Mesenchymal stem cell (in vitro differentiated cells and primary cell): ENCODE measurements around the gene ZBTB3.
A peak's percentile ranks its signal among the peaks of the same experiment; 100 is the strongest.

ENCODE experiments used
- DNase-seq: peaks from one replicate; pipeline ENCODE4 v3.0.0-alpha.2; 2013
- H2AFZ ChIP-seq: one replicate; pipeline ENCODE4 v1.6.1; 2013; ENCODE audit warnings: low read depth, mild to moderate bottlenecking, control low read depth, inconsistent platforms, low read length, moderate library complexity
- H2AK5ac ChIP-seq: 2 replicates; pipeline ENCODE4 v1.6.1; 2013; ENCODE audit warnings: low read length, moderate library complexity, mild to moderate bottlenecking, inconsistent platforms; ENCODE audit not compliant: severe bottlenecking
- H2BK120ac ChIP-seq: one replicate; pipeline ENCODE4 v1.6.1; 2013; ENCODE audit warnings: low read depth, mild to moderate bottlenecking, inconsistent platforms, low read length, moderate library complexity
- H2BK12ac ChIP-seq, 2 experiments: one replicate each; pipeline ENCODE4 v1.6.1; 2013; ENCODE audit warnings: inconsistent platforms in 2 of 2, low read length in 2 of 2, mild to moderate bottlenecking in 2 of 2, moderate library complexity in 2 of 2, control low read depth in 1 of 2
- H2BK15ac ChIP-seq: one replicate; pipeline ENCODE4 v1.6.1; 2013; ENCODE audit warnings: mild to moderate bottlenecking, low read depth, inconsistent platforms; ENCODE audit not compliant: poor library complexity, severe bottlenecking
- H2BK5ac ChIP-seq: 2 replicates; pipeline ENCODE4 v1.6.1; 2013; ENCODE audit warnings: low read depth, mild to moderate bottlenecking, low read length, control low read depth, inconsistent platforms; ENCODE audit not compliant: poor library complexity, severe bottlenecking
- H3K14ac ChIP-seq, 2 experiments: one replicate each; pipeline ENCODE4 v1.6.1; 2013; ENCODE audit warnings: inconsistent platforms in 2 of 2, low read length in 2 of 2, control low read depth in 1 of 2, mild to moderate bottlenecking in 1 of 2, moderate library complexity in 1 of 2
- H3K18ac ChIP-seq, 2 experiments: one replicate each; pipeline ENCODE4 v1.6.1; 2013; ENCODE audit warnings: inconsistent platforms in 2 of 2, low read length in 2 of 2, control low read depth in 1 of 2, low read depth in 1 of 2, mild to moderate bottlenecking in 1 of 2
- H3K23ac ChIP-seq, 2 experiments: one replicate each; pipeline ENCODE4 v1.6.1; 2013; ENCODE audit warnings: inconsistent platforms in 2 of 2, low read length in 2 of 2, mild to moderate bottlenecking in 2 of 2, moderate library complexity in 2 of 2, control low read depth in 1 of 2
- H3K27ac ChIP-seq: 2 replicates; pipeline ENCODE4 v1.5.1; 2013; ENCODE audit warnings: mild to moderate bottlenecking, moderate library complexity, low read length, control low read depth, inconsistent platforms; ENCODE audit not compliant: poor library complexity, severe bottlenecking
- H3K27me3 ChIP-seq, 2 experiments: 2 replicates each; pipeline versions ENCODE4 v1.6.1 to v1.7.0; 2013; ENCODE audit warnings: low read length in 2 of 2, mild to moderate bottlenecking in 2 of 2, moderate library complexity in 2 of 2, control low read depth in 1 of 2, inconsistent platforms in 1 of 2; ENCODE audit not compliant: control insufficient read depth in 1 of 2, insufficient read depth in 1 of 2
- H3K36me3 ChIP-seq, 2 experiments: 2 replicates each; pipeline versions ENCODE4 v1.6.1 to v1.7.0; 2013; ENCODE audit warnings: low read length in 2 of 2, control low read depth in 1 of 2, inconsistent platforms in 1 of 2, low read depth in 1 of 2, mild to moderate bottlenecking in 1 of 2; ENCODE audit not compliant: insufficient read depth in 2 of 2, control insufficient read depth in 1 of 2
- H3K4ac ChIP-seq, 2 experiments: one replicate each; pipeline ENCODE4 v1.6.1; 2013; ENCODE audit warnings: inconsistent platforms in 2 of 2, low read length in 2 of 2, mild to moderate bottlenecking in 2 of 2, moderate library complexity in 2 of 2, control low read depth in 1 of 2, low read depth in 1 of 2
- H3K4me1 ChIP-seq: 2 replicates; pipeline ENCODE4 v1.6.1; 2013; ENCODE audit warnings: low read depth, low read length, control low read depth; ENCODE audit not compliant: control insufficient read depth, insufficient read depth
- H3K4me2 ChIP-seq: 2 replicates; pipeline ENCODE4 v1.6.1; 2013; ENCODE audit warnings: low read length, mild to moderate bottlenecking, inconsistent platforms; ENCODE audit not compliant: poor library complexity, severe bottlenecking
- H3K4me3 ChIP-seq, 2 experiments: 2 replicates each; pipeline versions ENCODE4 v1.5.1 to v1.7.0; 2013; ENCODE audit warnings: low read length in 2 of 2, mild to moderate bottlenecking in 2 of 2, control low read depth in 1 of 2, low read depth in 1 of 2; ENCODE audit not compliant: insufficient read depth in 1 of 2
- H3K79me1 ChIP-seq: replicated peaks from 2 replicates; pipeline ENCODE4 v1.6.1; 2013; ENCODE audit warnings: mild to moderate bottlenecking, control low read depth, low read length, inconsistent platforms; ENCODE audit not compliant: poor library complexity, severe bottlenecking
- H3K9ac ChIP-seq: 2 replicates; pipeline ENCODE4 v1.7.0; 2013; ENCODE audit warnings: mild to moderate bottlenecking, low read length, moderate library complexity
- H3K9me3 ChIP-seq: 2 replicates; pipeline ENCODE4 v1.7.0; 2013; ENCODE audit warnings: mild to moderate bottlenecking, low read length; ENCODE audit not compliant: control insufficient read depth
- H4K8ac ChIP-seq: one replicate; pipeline ENCODE4 v1.6.1; 2013; ENCODE audit warnings: inconsistent platforms, mild to moderate bottlenecking, low read length, moderate library complexity
- H4K91ac ChIP-seq: one replicate; pipeline ENCODE4 v1.6.1; 2013; ENCODE audit warnings: mild to moderate bottlenecking, low read length, inconsistent platforms
- WGBS: methylation state at CpG from one replicate; pipeline ENCODE4 v1.1.7; 2013; ENCODE audit warnings: mixed read lengths; 5-methylcytosine and 5-hydroxymethylcytosine counted together

Gene ZBTB3

GRCh38 chr11:62794201-62794775 lies 40.3 kb upstream of the ZBTB3 start:
- Histone ChIP-seq H4K91ac (no peak overlapping the region), H3K79me1 (peaks cover 25% of the 10 kb centered on the region), H3K4ac (no peak overlapping the region), H3K4me1 (peaks cover 14% of the 10 kb centered on the region), H2BK120ac (no peak overlapping the region), H3K18ac (no peak overlapping the region), H2AFZ (no peak overlapping the region), H2BK12ac (no peak overlapping the region), H2BK5ac (no peak overlapping the region), H2BK15ac (no peak overlapping the region), H3K4me3 (no peak overlapping the region), H3K23ac (no peak overlapping the region), H3K36me3 (peaks cover 79 to 85% of the 10 kb centered on the region in 2 experiments), H4K8ac (no peak overlapping the region), H3K4me2 (no peak overlapping the region), H3K9ac (peak overlapping the region; percentile 21), H3K27me3 (no peaks in the 10 kb centered on the region), H2AK5ac (no peak overlapping the region), H3K9me3 (no peaks in the 10 kb centered on the region), H3K27ac (no peak overlapping the region), H3K14ac (no peak overlapping the region)
- WGBS, result 97% methylated on average over 7 of the region's 8 CpGs
- no peak for DNase-seq

DNA sequence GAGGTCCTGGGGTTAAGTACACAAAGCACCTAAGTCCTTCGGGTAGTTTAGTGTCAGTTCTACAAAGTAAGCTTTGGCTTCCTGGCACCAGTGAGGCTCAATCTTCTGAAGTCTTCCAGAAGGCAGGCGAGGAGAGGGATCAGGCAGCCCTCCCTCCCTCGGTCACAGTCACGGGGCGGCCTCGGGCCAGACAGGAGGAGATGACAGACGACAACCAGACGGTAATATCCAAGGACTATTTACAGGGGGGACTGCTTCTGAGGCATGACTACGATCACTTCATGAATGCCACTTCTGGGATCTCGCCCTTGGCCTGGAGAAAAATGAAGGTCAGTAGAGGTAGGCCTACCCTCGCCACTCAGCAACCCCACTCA lies 38.2 kb upstream of the ZBTB3 start:
- Histone ChIP-seq H4K8ac (peak overlapping the region; percentile 19), H3K27ac (peak overlapping the region; percentile 71), H3K4ac (peak overlapping the region in 1 of 2 experiments; percentile 59), H2BK120ac (no peak overlapping the region), H3K18ac (peak overlapping the region; percentile 28 to 49), H3K4me3 (peak overlapping the region in 1 of 2 experiments; percentile 96), H3K9me3 (no peaks in the 10 kb centered on the region), H3K79me1 (peaks cover 15% of the 10 kb centered on the region), H3K14ac (peak overlapping the region in 1 of 2 experiments; percentile 77), H3K36me3 (peaks cover 64 to 72% of the 10 kb centered on the region in 2 experiments), H2AK5ac (peak overlapping the region; percentile 37), H2BK5ac (no peak overlapping the region), H3K27me3 (no peaks in the 10 kb centered on the region), H4K91ac (no peak overlapping the region), H3K9ac (peak overlapping the region; percentile 94), H2BK15ac (no peak overlapping the region), H3K23ac (peak overlapping the region in 1 of 2 experiments; percentile 50), H3K4me1 (peaks cover 18% of the 10 kb centered on the region), H2AFZ (no peak overlapping the region), H2BK12ac (no peak overlapping the region), H3K4me2 (no peak overlapping the region)
- DNase-seq, result peak; percentile 76
- WGBS, result 32% methylated on average over 8 of the region's 11 CpGs

GRCh38 chr11:62791501-62792201 lies 37.7 kb upstream of the ZBTB3 start, which contains the start of gene TMEM223:
Gene TMEM223, minus strand, starts transcription at chr11:62792006. Its CDS starts 12 bp downstream, at chr11:62791994.
- H2BK15ac ChIP-seq, result no peak within 1 kb of the TSS
- H3K4ac ChIP-seq, result peak within 1 kb of the TSS in 1 of 2 experiments; percentile 59
- no peak within 1 kb of the TSS for H2BK5ac ChIP-seq
- DNase-seq, result peak; percentile 87
- peak within 1 kb of the TSS; percentile 96 for H4K8ac ChIP-seq
- no peaks in the 10 kb centered on the region for H3K27me3 ChIP-seq
- peak within 1 kb of the TSS; percentile 48 for H2AFZ ChIP-seq
- H3K9me3 ChIP-seq, result no peaks in the 10 kb centered on the region
- peak within 1 kb of the TSS; percentile 78 for H3K4me2 ChIP-seq
- H4K91ac ChIP-seq, result peak within 1 kb of the TSS; percentile 44
- H2BK120ac ChIP-seq, result no peak within 1 kb of the TSS
- peak within 1 kb of the TSS; percentile 90 to 97 for H3K18ac ChIP-seq
- no peak within 1 kb of the TSS for H2BK12ac ChIP-seq
- H2AK5ac ChIP-seq, result peak within 1 kb of the TSS; percentile 37
- H3K9ac ChIP-seq, result peak within 1 kb of the TSS; percentile 94
- peak within 1 kb of the TSS; percentile 82 to 96 for H3K4me3 ChIP-seq
- H3K36me3 ChIP-seq, result peaks cover 62 to 67% of the 10 kb centered on the region in 2 experiments
- H3K27ac ChIP-seq, result peak within 1 kb of the TSS; percentile 71
- H3K14ac ChIP-seq, result peak within 1 kb of the TSS in 1 of 2 experiments; percentile 93
- WGBS, result under 1% methylated on average over 54 of the region's 58 CpGs
- peaks cover 13% of the 10 kb centered on the region for H3K79me1 ChIP-seq
- H3K23ac ChIP-seq, result peak within 1 kb of the TSS; percentile 50 to 81
- peaks cover 18% of the 10 kb centered on the region for H3K4me1 ChIP-seq

DNA sequence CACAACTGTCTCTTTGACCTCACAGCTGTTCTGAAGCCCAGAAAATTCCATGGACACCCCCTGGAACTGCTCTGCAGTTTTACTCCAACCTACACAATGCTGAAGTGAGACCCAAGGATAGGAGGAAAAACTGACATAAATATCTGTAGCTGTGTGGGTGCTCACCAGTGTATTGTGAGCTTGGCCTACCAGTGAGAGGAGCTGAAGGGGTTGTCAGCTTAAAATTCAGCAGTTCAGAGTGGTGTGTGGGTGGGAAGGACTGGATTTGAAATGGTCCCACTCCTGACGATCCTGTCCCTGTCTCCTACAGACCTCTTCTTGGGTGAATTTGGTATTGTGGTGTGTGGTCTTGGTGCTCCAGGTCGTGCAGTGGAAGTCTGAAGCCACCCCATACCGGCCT lies 35.6 kb upstream of the ZBTB3 start:
- Histone ChIP-seq H3K4me1 (peaks cover 20% of the 10 kb centered on the region), H3K14ac (no peak overlapping the region), H3K36me3 (peaks cover 46 to 54% of the 10 kb centered on the region in 2 experiments), H3K27me3 (no peaks in the 10 kb centered on the region), H4K8ac (no peak overlapping the region), H3K4me2 (no peak overlapping the region), H4K91ac (no peak overlapping the region), H3K23ac (peak overlapping the region in 1 of 2 experiments; percentile 9), H3K9ac (peak overlapping the region; percentile 10), H3K4ac (no peak overlapping the region), H2AFZ (no peak overlapping the region), H3K9me3 (no peaks in the 10 kb centered on the region), H2BK120ac (no peak overlapping the region), H2BK12ac (peak overlapping the region in 1 of 2 experiments; percentile 10), H3K4me3 (no peak overlapping the region), H3K27ac (no peak overlapping the region), H2BK15ac (no peak overlapping the region), H3K18ac (no peak overlapping the region), H2AK5ac (peak overlapping the region; percentile 40), H3K79me1 (peaks cover 4% of the 10 kb centered on the region), H2BK5ac (no peak overlapping the region)
- DNase-seq, result no peak
- WGBS, result 97% methylated on average over 3 of the region's 3 CpGs
